GM12878 (cell line): ENCODE results near the gene TEX44. TPM values are rescaled to one million over a fixed set of nuclear protein-coding genes. Genes with fewer than 3 reads are reported as not detected.

Experiments used
- ATAC-seq: fragments of 200-7000 bp; cut with Tn5 transposase; 3 replicates; pipeline ENCODE4 v1.9.1; 2020; ENCODE audit warnings: mild to moderate bottlenecking, moderate library complexity
- BruUV-seq: library from RNA; stranded (reverse); fragments of 400-500 nt; replicated peaks from 2 replicates; lab custom pipeline; 2021; lab: Mats Ljungman, UMichigan
- CTCF ChIA-PET: fragments of 300-600 bp; sonication (Branson Sonifier 250); formaldehyde crosslinking; extraction: SDS; loops from one replicate; lab custom pipeline; 2021; ENCODE audit warnings: inconsistent platforms; lab: Yijun Ruan, JAX
- POLR2A ChIA-PET: fragments of 350-600 bp; formaldehyde crosslinking; extraction: SDS; loops from one replicate; lab custom pipeline; 2021; ENCODE audit warnings: inconsistent platforms; lab: Charles Lee
- RAD21 ChIA-PET: fragments of 300-600 bp; sonication (Branson Sonifier 250); formaldehyde crosslinking; loops from one replicate; lab custom pipeline; 2023; ENCODE audit warnings: antibody characterized with exemption; ENCODE audit not compliant: unreplicated experiment; lab: Charles Lee
- SMC1A ChIA-PET: fragments of 300-600 bp; sonication (Branson Sonifier 250); formaldehyde crosslinking; loops from one replicate; lab custom pipeline; 2023; ENCODE audit not compliant: unreplicated experiment, uncharacterized antibody; lab: Charles Lee
- DNase-seq: peaks from one replicate; pipeline ENCODE4 v3.0.0-alpha.2; 2011; ENCODE audit warnings: low read depth, low spot score
- FAIRE-seq: peaks from 3 replicates; lab custom pipeline; 2011; peaks lifted over from hg19 to GRCh38; lab: Jason Lieb, UNC
- H2AFZ ChIP-seq: 2 replicates; pipeline ENCODE4 v1.6.0; 2011; ENCODE audit warnings: low read depth, low read length, control low read depth; ENCODE audit not compliant: control insufficient read depth
- H3K27ac ChIP-seq: 2 replicates; pipeline ENCODE4 v1.5.1; 2011; ENCODE audit warnings: control low read depth; ENCODE audit not compliant: control insufficient read depth, insufficient read depth
- H3K27me3 ChIP-seq, 2 experiments: replicated peaks in 1 of 2; 2 replicates each; pipeline versions ENCODE4 v1.6.0 to v1.6.1; 2011; ENCODE audit warnings: low read length in 1 of 2; ENCODE audit not compliant: control insufficient read depth in 2 of 2, insufficient read depth in 2 of 2
- H3K36me3 ChIP-seq, 2 experiments: 2 replicates each; pipeline ENCODE4 v1.5.1; 2011; ENCODE audit warnings: low read length in 1 of 2; ENCODE audit not compliant: control insufficient read depth in 2 of 2, insufficient read depth in 2 of 2
- H3K4me1 ChIP-seq: 2 replicates; pipeline ENCODE4 v1.6.1; 2011; ENCODE audit warnings: mild to moderate bottlenecking, low read length, moderate library complexity, mixed read lengths; ENCODE audit not compliant: control insufficient read depth, insufficient read depth
- H3K4me2 ChIP-seq: 2 replicates; pipeline ENCODE4 v1.6.0; 2011; ENCODE audit warnings: control low read depth; ENCODE audit not compliant: control insufficient read depth, insufficient read depth
- H3K4me3 ChIP-seq: fragments of 200-600 bp; sonication (generic); 2 replicates; pipeline ENCODE4 v1.5.1; 2016
- H3K79me2 ChIP-seq: 2 replicates; pipeline ENCODE4 v1.6.0; 2011; ENCODE audit warnings: low read length; ENCODE audit not compliant: control insufficient read depth, insufficient read depth
- H3K9ac ChIP-seq: 2 replicates; pipeline ENCODE4 v1.8.0; 2011; ENCODE audit warnings: low read length, control low read depth, mixed read lengths; ENCODE audit not compliant: control insufficient read depth, insufficient read depth
- H3K9me3 ChIP-seq: replicated peaks from 3 replicates; pipeline ENCODE4 v1.5.1; 2011; ENCODE audit warnings: mild to moderate bottlenecking, low read length; ENCODE audit not compliant: control insufficient read depth, insufficient read depth
- H4K20me1 ChIP-seq: 2 replicates; pipeline ENCODE4 v1.6.0; 2011; ENCODE audit not compliant: control insufficient read depth, insufficient read depth
- BCL11A ChIP-seq: IDR thresholded peaks from 2 replicates; pipeline ENCODE4 v1.6.1; 2011; ENCODE audit warnings: low read depth, low read length
- BCL3 ChIP-seq: IDR thresholded peaks from 2 replicates; pipeline ENCODE4 v1.6.1; 2011; ENCODE audit warnings: borderline replicate concordance, low read depth, mild to moderate bottlenecking, moderate library complexity, low read length; ENCODE audit not compliant: insufficient read depth, poor library complexity, severe bottlenecking
- BHLHE40 ChIP-seq, 2 experiments: fragments of 450-650 bp in 1 of 2; IDR thresholded peaks; 2 replicates each; pipeline ENCODE4 v1.6.1; 2011 to 2017; ENCODE audit warnings: low read depth in 2 of 2, borderline replicate concordance in 1 of 2, improper control_type of control experiment in 1 of 2, low read length in 1 of 2, mild to moderate bottlenecking in 1 of 2
- ELK1 ChIP-seq: IDR thresholded peaks from 2 replicates; pipeline ENCODE4 v1.6.1; 2012; ENCODE audit warnings: low read depth, low read length, improper control_type of control experiment
- EP300 ChIP-seq, 2 experiments: fragments of 150-350 bp in 1 of 2; IDR thresholded peaks; 2 replicates each; pipeline ENCODE4 v1.6.1; 2011 to 2012; ENCODE audit warnings: low read depth in 2 of 2, low read length in 2 of 2, borderline replicate concordance in 1 of 2, improper control_type of control experiment in 1 of 2, inconsistent platforms in 1 of 2; ENCODE audit not compliant: control insufficient read depth in 1 of 2
- HSF1 ChIP-seq: fragments of 150-350 bp; IDR thresholded peaks from 2 replicates; pipeline ENCODE4 v1.6.1; 2014; ENCODE audit warnings: mild to moderate bottlenecking, low read depth, low read length
- KDM1A ChIP-seq: fragments of 200-600 bp; sonication (generic); IDR thresholded peaks from 2 replicates; pipeline ENCODE4 v1.6.1; 2016; ENCODE audit warnings: borderline replicate concordance
- LARP7 ChIP-seq: fragments of 450-650 bp; IDR thresholded peaks from 2 replicates; pipeline ENCODE4 v1.6.1; 2017; ENCODE audit warnings: mild to moderate bottlenecking
- MEF2B ChIP-seq: fragments of 450-650 bp; IDR thresholded peaks from 2 replicates; pipeline ENCODE4 v1.6.1; 2018; ENCODE audit warnings: mild to moderate bottlenecking, moderate library complexity; ENCODE audit not compliant: partially characterized antibody, poor library complexity, severe bottlenecking
- MXI1 ChIP-seq: fragments of 150-350 bp; IDR thresholded peaks from 2 replicates; pipeline ENCODE4 v1.6.1; 2011; ENCODE audit warnings: low read depth, mild to moderate bottlenecking, inconsistent platforms, low read length, improper control_type of control experiment
- NFIC ChIP-seq: IDR thresholded peaks from 2 replicates; pipeline ENCODE4 v1.6.1; 2012; ENCODE audit warnings: low read depth, mild to moderate bottlenecking, inconsistent platforms, low read length, moderate library complexity
- NFYB ChIP-seq: IDR thresholded peaks from 2 replicates; pipeline ENCODE4 v1.6.1; 2011; ENCODE audit warnings: low read depth, mild to moderate bottlenecking, low read length, improper control_type of control experiment, moderate library complexity; ENCODE audit not compliant: insufficient read depth
- SPI1 ChIP-seq: IDR thresholded peaks from 2 replicates; pipeline ENCODE4 v1.6.1; 2011; ENCODE audit warnings: low read depth, mild to moderate bottlenecking, low read length, moderate library complexity, borderline replicate concordance; ENCODE audit not compliant: insufficient read depth
- SUZ12 ChIP-seq: fragments of 200-600 bp; sonication (generic); IDR thresholded peaks from one replicate; pipeline ENCODE4 v1.6.1; 2018; ENCODE audit warnings: antibody characterized with exemption, mild to moderate bottlenecking; ENCODE audit not compliant: unreplicated experiment
- TAF1 ChIP-seq: IDR thresholded peaks from 2 replicates; pipeline ENCODE4 v1.6.1; 2011; ENCODE audit warnings: mild to moderate bottlenecking, low read depth, low read length, borderline replicate concordance
- ZBED1 ChIP-seq: IDR thresholded peaks from 2 replicates; pipeline ENCODE4 v1.6.1; 2016; ENCODE audit warnings: borderline replicate concordance
- ZNF384 ChIP-seq: IDR thresholded peaks from 2 replicates; pipeline ENCODE4 v1.6.1; 2012; ENCODE audit warnings: low read depth, mild to moderate bottlenecking, low read length, improper control_type of control experiment, borderline replicate concordance
- WGBS: methylation state at CpG from one replicate; pipeline ENCODE4 v1.1.6; 2016; ENCODE audit warnings: low lambda C conversion rate; ENCODE audit not compliant: insufficient replicate concordance, insufficient coverage; ENCODE audit errors: missing lambda C conversion rate; 5-methylcytosine and 5-hydroxymethylcytosine counted together
- in situ Hi-C: fragments of 300-500 bp; cut with MboI; formaldehyde crosslinking; loops from 9 replicates; pipeline ENCODE4 v1.14.3; 2018; ENCODE audit warnings: mixed read lengths
- intact Hi-C: fragments of 100-400 bp; cut with micrococcal nuclease; formaldehyde crosslinking; loops from one replicate; pipeline ENCODE4 v1.14.2; 2022; ENCODE audit not compliant: unreplicated experiment
- polyA plus RNA-seq, 11 experiments: library from polyadenylated mRNA; depleted of rRNA in 4 of 11; unstranded in 6 of 11; stranded (reverse) in 5 of 11; fragments of >200 nt; fragmentation: Nextera tagmentation in 4 of 11; fragmentation: Illumina TruSeq in 1 of 11; extraction: Ambion mirVana in 4 of 11; extraction: Trizol in 1 of 11; gene quantifications; 1 replicate in 1 of 11; 2 replicates in 10 of 11; pipeline versions ENCODE4 v1.2.1 to v1.2.3, GENCODE V29; 2011 to 2016; ENCODE audit warnings: inconsistent platforms in 2 of 11, missing spikeins in 2 of 11, low read depth in 1 of 11
- total RNA-seq, 4 experiments: library from RNA; depleted of rRNA in 3 of 4; stranded (reverse); fragments of >200 nt in 3 of 4; fragmentation: Illumina TruSeq in 1 of 4; extraction: Trizol in 1 of 4; gene quantifications; 2 replicates each; pipeline versions ENCODE4 v1.2.1 to v1.2.3, GENCODE V29; 2013 to 2021

TEX44 gene
- total and polyA plus RNA-seq, 10 of the 15 experiments (the other 5 are each of a cell fraction or from before 2014, with no cell fraction given) = not detected

- Histone ChIP-seq H4K20me1 (no peaks in the 10 kb centered on the region), H3K4me3 (peak overlapping the region; percentile 43; the same call in 1 of the 2 replicates), H3K79me2 (no peaks in the 10 kb centered on the region), H3K27ac (peak overlapping the region; percentile 97), H3K9me3 (peaks cover 6% of the 10 kb centered on the region; the same call in 2 of the 3 replicates), H2AFZ (peak overlapping the region; percentile 84), H3K9ac (peak overlapping the region; percentile 72), H3K4me2 (peak overlapping the region; percentile 95), H3K27me3 (no peaks in the 10 kb centered on the region), H3K4me1 (peaks cover 30% of the 10 kb centered on the region), H3K36me3 (no peaks in the 10 kb centered on the region)
- SMC1A ChIA-PET = interaction anchor here (0.6 to 2.7 kb wide), 8 partner anchors 10 to 69 kb away, joined by 3 to 21 read pairs (median 4); no protein-coding TSS in a partner anchor
- FAIRE-seq = peak; percentile 99
- ATAC-seq = peak; percentile 99
- peak; percentile 98 for DNase-seq
- 14% methylated on average over 14 of the region's 14 CpGs for WGBS
- intact Hi-C loops = loop anchor here (5.0 kb wide), 1 partner anchor 83 kb away; the partner anchor contains the start of gene NCL
- RAD21 ChIA-PET = interaction anchor here (0.8 to 2.8 kb wide), 14 partner anchors 8 to 619 kb away, joined by 3 to 18 read pairs (median 4); no protein-coding TSS in a partner anchor
- POLR2A ChIA-PET = interaction anchor here (0.5 to 2.1 kb wide), 8 partner anchors 8 to 127 kb away, joined by 3 to 9 read pairs (median 6); partner anchors contain the start of gene NCL
- CTCF ChIA-PET = interaction anchor here (0.7 to 5.7 kb wide), 8 partner anchors 11 to 127 kb away, joined by 3 to 48 read pairs (median 6); no protein-coding TSS in a partner anchor
- in situ Hi-C loops = no loop called here
- BruUV-seq = no TSS peak
- TF ChIP-seq EP300 (IDR thresholded peaks at IDR 0.05; ENCODE audit: borderline replicate concordance in 1 of 2, control insufficient read depth in 1 of 2, low read depth in 2 of 2, low read length in 2 of 2) (peak; percentile 89 to 94), SUZ12 (no peak), ZBED1 (peak; percentile 97; the same call in 1 of the 2 replicates), TAF1 (0 out of 2 replicates have a peak, but pooled peaks have one; percentile 5), BCL3 (peak; percentile 96), NFIC (peak; percentile 99), LARP7 (peak; percentile 63; the same call in 1 of the 2 replicates), BCL11A (peak; percentile 98), BHLHE40 (IDR thresholded peaks at IDR 0.05; ENCODE audit: borderline replicate concordance in 1 of 2, low read depth in 2 of 2, low read length in 1 of 2) (peak; percentile 63 to 82), KDM1A (no peak), MEF2B (peak; percentile 93), MXI1 (peak; percentile 72), SPI1 (peak; percentile 94), NFYB (no peak), ZNF384 (no peak), ELK1 (no peak; the same call in 1 of the 2 replicates), HSF1 (no peak)
These were observed 47.4 kb upstream of the TEX44 start for GRCh38 chr2:231545105-231545902.
